Neural cell (in vitro differentiated cells): Measurements from ENCODE around the gene ATP1A4.

Experiments used
- CTCF ChIP-seq: fragments of 450-650 bp; IDR thresholded peaks from 2 replicates; pipeline ENCODE4 v1.5.1; 2014; ENCODE audit warnings: antibody characterized with exemption, mild to moderate bottlenecking, moderate library complexity; ENCODE audit not compliant: poor library complexity, severe bottlenecking
- EP300 ChIP-seq: fragments of 450-650 bp; conservative IDR thresholded peaks from 2 replicates; pipeline ENCODE4 v1.6.1; 2014; ENCODE audit warnings: antibody characterized with exemption, mild to moderate bottlenecking, moderate library complexity; ENCODE audit not compliant: poor library complexity, severe bottlenecking
- EZH2 ChIP-seq: fragments of 200-600, 300-800 bp; shearing (Covaris generic), sonication (generic); IDR thresholded peaks from 2 replicates; pipeline ENCODE4 v1.6.1; 2014; ENCODE audit warnings: antibody characterized with exemption, low read length, borderline replicate concordance, mild to moderate bottlenecking; ENCODE audit not compliant: insufficient read depth, poor library complexity, severe bottlenecking
- MXI1 ChIP-seq: fragments of 450-650 bp; conservative IDR thresholded peaks from 2 replicates; pipeline ENCODE4 v1.6.1; 2014; ENCODE audit warnings: antibody characterized with exemption, mild to moderate bottlenecking; ENCODE audit not compliant: poor library complexity, severe bottlenecking
- POLR2AphosphoS5 ChIP-seq: IDR thresholded peaks from 2 replicates; pipeline ENCODE4 v1.6.1; 2012
- RAD21 ChIP-seq: fragments of 450-650 bp; conservative IDR thresholded peaks from 2 replicates; pipeline ENCODE4 v1.6.1; 2014; ENCODE audit warnings: antibody characterized with exemption, mild to moderate bottlenecking, moderate library complexity
- SMC3 ChIP-seq: fragments of 450-650 bp; conservative IDR thresholded peaks from 2 replicates; pipeline ENCODE4 v1.6.1; 2014; ENCODE audit warnings: antibody characterized with exemption, mild to moderate bottlenecking, moderate library complexity; ENCODE audit not compliant: poor library complexity
- TAF1 ChIP-seq: IDR thresholded peaks from 2 replicates; pipeline ENCODE4 v1.6.1; 2012; ENCODE audit warnings: low read depth

DNA sequence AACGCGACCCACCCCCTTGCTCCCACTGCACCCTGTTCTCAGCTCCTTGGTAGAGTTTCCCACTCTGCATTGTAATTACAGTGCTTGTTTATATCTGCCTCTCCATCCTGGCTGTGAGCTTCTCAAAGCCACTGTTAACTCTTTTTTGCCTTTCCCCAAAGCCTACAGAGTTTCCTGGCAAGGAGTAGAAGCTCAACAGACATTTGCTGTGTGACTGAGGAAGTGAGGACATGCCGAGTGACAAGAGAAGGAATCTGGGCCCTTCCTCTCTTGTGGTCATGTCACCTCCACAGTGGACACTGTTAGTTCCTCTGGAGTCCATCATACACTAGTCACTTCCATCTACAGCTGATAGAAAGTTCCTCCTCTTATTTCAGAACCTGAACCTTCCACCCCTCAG is 46.9 kb upstream of the ATP1A4 start:
- TF ChIP-seq POLR2AphosphoS5 (no peak), CTCF (no peak), EP300 (no peak), EZH2 (no peak), MXI1 (no peak), RAD21 (no peak), SMC3 (no peak), TAF1 (no peak)
